Muscle of back (tissue), 11 donors: Measurements from ENCODE around the gene NFAT5. TPM values are rescaled to one million over a fixed set of nuclear protein-coding genes. Genes with fewer than 3 reads are reported as not detected.

Experiments used
- DNase-seq, 3 donors: peaks; one replicate each; pipeline versions ENCODE4 v3.0.0 to v3.0.0-alpha.2; 2013
- polyA plus RNA-seq, 10 donors: library from polyadenylated mRNA; unstranded; fragments of 120-200 nt; gene quantifications; one replicate each; pipeline ENCODE4 v1.2.1, GENCODE V29; 2013; ENCODE audit not compliant: insufficient read length in 10 of 10

Gene NFAT5
- polyA plus RNA-seq, 10 donors: 10.3 to 22.7 (median 15.5) TPM

DNA sequence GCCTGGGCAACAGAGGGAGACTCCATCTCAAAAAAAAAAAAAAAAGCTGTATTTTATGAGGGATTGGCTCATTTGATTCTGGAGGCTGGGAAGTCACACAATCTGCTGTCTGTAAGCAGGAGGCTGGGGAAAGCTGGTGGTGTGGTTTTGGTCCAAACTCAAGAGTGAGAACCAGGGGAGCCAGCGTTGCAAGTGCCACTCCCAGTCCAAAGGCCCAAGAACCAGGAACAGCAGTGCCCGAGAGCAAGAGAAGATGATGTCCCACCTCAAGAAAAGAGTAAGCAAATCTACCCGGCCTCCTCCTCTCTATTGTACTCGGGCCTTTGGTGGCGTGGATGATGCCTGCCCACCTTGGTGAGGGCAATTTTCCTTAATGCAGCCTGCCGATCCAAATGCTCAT lies 166.3 kb downstream of the NFAT5 start:
- no peak for DNase-seq

DNA sequence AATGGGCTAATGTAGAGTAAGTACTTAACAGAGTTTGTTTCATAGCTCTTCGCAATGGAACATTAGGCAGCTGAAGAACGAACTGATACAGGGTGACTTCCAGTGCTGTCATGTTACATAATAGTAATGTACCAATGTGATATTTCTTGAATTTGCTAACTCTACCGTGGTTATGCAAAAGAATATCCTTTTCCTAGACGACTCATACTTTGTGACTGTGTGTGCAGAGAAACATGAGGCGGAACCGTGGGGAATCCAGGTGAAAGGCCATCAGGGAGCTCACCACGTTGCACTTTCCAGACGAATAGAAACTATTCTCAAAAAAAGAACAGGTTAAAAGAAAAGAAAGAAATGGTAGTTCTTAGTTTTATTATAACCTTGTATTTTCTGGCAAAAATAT lies 175.8 kb downstream of the NFAT5 start:
- no peak for DNase-seq

DNA sequence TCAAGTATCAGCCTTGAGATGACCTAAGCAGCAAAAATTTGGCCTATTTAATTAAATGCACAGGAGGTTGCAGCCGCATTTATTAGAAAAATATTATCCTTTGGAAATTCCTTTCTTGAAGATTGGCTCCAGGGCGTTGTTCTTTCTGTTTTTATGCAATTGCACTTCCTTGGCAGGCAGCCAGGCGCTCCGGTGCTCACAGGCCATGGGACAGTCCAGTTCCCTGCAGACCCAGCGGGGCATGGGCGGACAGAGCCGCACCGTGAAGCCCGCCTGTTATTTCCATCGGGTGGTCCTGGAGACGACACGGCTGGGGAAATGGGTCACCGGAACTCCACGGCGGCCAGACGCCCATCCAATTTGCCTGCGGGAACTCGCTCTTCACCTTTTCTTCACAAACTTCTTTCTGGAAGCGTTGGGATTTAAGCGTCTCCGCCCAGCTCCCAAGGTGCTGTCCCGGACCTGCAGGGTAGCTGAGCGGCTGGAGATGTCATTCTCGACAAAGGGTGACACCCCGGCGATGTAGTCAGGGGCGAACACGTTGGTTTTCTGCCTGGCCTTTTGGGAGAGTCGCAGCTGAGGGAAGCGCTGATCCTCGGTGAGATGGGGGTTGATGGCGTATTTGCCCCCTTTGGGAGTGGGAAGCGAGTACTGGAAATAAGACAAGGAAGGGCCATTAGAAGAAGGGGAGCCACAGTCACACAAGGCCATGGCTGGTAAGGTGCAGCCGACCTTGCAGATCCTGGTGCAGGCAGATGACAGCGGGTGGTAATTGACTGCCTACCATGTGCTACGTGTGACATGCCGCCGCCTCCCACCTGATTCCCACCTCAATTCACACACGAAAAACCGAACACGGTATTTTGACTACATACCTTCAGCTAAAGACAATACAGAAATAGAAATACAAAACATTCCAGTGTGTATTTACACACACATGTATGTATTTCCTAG lies 176.5 kb downstream of the NFAT5 start:
- peak in 1 of 3 donors; percentile 47 for DNase-seq

DNA sequence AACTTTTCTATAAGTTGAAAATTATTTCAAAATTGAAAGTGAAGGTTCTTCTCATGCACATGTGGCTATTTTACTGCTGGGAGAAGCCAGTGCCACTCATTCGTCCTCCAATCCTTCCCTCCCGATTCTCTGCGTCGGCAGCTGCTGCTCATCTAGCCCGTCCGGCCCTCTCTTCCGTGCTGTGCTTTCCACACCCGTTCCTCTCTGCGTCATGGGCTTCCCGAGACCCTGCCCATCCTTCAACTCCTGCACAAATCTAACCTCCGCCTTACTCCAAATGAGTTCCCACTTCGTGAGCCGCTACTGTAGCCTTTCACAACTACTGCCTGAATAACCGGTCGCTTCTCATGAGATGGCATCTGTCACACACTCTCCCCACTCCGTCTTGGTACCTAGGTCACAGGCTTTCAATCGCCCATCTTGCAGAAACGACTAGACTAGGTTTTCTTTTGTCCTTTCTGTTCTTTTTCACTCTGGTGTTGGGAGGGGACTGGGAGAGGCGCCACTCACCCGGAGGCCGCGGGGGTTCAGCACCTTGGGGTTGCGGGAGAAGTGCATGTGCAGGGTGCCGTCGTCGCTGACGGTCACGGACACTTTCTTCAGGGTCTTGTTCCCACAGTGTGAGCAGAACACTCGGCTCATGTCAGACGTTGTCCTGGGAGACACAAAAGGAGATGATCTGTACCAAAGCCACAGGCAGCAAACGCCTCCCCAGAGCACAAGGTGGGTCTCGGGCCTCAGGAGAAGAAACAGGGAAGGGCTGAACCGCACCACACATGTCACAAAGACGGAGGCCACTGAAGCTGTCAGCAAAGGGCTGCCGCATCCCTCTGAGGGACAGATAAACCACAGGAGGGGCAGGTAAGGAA lies 178.8 kb downstream of the NFAT5 start:
- no peak for DNase-seq

DNA sequence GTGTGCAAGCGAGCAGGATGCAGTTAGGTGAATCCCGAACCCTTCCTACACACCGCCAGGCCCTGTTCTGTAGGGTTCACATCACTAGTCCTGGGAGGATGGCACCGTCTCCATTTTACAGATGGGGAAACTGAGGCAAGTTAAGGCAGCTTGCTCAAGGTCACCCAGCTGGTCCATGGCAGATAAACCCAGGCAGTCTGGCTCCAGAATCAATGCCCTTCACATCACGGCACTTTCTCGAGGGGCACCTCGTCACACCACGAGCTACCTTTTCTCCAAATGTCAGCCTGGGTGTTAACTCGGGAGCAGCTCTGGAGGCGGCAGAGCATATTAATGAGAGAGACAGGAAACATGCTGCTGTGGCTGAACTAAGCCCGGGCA lies 179.5 kb downstream of the NFAT5 start:
- no peak for DNase-seq

DNA sequence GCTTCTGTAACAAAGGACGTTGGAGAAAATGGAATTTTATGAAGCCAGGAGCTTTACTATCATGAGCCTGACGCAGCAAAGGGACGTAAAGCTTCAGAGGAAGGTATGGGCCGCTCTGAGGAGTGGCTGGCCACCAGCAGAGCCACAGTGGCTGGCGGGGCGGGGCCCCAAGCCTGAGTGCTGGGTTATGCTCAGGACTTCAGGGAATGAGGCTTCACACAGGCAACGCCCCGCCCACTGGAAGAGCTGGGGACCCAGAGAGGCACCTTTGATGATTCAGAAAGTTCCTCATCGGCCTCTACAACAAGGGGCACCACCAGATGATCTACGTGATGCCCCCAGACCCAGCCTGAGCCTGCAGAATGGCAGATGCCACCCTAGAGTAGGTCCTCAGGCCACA lies 180.2 kb downstream of the NFAT5 start:
- no peak for DNase-seq

DNA sequence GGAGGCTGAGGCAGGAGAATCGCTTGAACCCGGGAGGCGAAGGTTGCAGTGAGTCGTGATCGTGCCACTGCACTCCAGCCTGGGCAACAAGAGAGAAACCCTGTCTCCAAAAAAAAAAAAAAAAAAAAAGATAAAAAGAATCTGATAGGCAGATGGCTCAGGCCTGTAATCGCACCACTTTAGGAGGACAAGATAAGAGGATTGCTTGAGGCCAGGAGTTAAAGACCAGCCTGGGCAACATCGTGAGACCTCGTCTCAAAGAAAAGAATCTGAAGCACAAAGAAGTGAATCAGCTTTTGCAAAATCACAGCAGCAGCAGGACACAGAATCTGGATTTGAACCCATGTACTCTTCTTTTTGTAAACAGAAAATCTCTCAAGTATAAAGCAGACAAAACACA lies 181.3 kb downstream of the NFAT5 start:
- DNase-seq: no peak

DNA sequence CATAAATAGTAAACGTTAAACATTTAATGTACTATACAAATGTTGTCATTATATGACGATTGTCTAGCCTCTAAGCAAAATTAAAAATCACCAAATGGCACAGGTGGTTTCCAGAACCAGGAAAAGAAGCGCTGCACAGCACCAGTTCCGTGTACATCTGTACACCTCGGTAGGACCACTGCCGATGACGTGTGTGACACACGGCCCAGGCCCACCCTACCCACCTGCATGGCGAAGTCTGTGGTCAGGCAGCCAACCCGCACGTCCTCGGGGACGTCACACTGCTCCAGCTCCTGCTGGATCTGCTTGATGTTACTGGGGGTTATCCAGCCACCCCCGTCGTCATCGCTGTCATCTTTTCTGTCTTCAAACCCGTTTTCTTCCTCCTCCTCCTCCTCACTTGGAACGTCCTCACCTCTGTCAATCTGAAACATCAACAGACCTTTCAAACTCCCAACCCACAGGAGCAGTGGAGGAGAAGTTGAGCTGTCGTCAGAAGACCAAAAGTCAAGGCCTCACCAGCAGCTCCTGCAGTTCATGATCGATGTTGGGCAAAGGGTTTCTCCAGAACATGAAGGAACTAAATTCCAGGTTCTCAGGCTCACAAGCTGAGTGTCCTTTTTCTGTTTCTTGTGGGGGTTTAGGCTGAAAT lies 183.1 kb downstream of the NFAT5 start:
- no peak for DNase-seq

DNA sequence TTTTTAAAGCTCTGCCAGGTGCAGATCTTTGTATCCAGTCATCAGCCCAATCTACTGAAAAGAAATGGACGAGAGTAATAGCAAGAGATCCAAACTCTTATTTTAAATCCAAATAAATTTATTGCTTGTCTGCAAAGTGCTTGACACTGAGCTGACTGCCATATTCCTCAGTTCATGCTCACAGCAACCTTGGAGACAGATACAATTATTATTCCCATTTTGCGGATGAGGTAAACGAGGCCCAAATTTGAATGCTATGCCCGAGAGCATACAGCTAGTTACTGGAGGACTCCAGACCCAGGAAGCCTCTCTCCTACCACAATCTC lies 188.3 kb downstream of the NFAT5 start:
- DNase-seq: no peak

Other genes with a start within 250 kb of the NFAT5 start
- gene PDF, start 235.4 kb upstream of the NFAT5 start, polyA plus RNA-seq: 1 to 10 TPM; 2.3 to 7.1 (median 3.8) TPM
- gene COG8, start 226.4 kb upstream of the NFAT5 start, polyA plus RNA-seq: 10 to 100 TPM; 19.0 to 23.6 (median 20.8) TPM
- 10 to 100 TPM; 18.4 to 29.5 (median 23.4) TPM for gene NIP7, start 226.2 kb upstream of the NFAT5 start, polyA plus RNA-seq
- 1 to 10 TPM in 7 of 10 donors, under 1 TPM in 3; 0.80 to 2.0 (median 1.4) TPM for gene TMED6, start 214.2 kb upstream of the NFAT5 start, polyA plus RNA-seq
- 10 to 100 TPM; 27.8 to 35.2 (median 29.3) TPM for gene TERF2, start 180.0 kb upstream of the NFAT5 start, polyA plus RNA-seq
- 10 to 100 TPM; 51.6 to 85.7 (median 68.2) TPM for gene CYB5B, start 141.3 kb upstream of the NFAT5 start, polyA plus RNA-seq
- 10 to 100 TPM in 1 of 10 donors, 1 to 10 TPM in 9; 6.5 to 10.4 (median 7.1) TPM for gene NQO1, start 160.6 kb downstream of the NFAT5 start, polyA plus RNA-seq
- gene NOB1, start 189.0 kb downstream of the NFAT5 start, polyA plus RNA-seq: 10 to 100 TPM; 31.7 to 54.7 (median 44.8) TPM
- gene WWP2, start 196.4 kb downstream of the NFAT5 start, polyA plus RNA-seq: 10 to 100 TPM; 12.5 to 17.3 (median 15.3) TPM